HG02571 (cell line): ENCODE measurements around the gene ZWILCH.
"Not testable (repeated sequence)": the region's sequence is repeated elsewhere in the genome, so short reads cannot be mapped to it uniquely, and the experiment has no call there.

Source experiments
- ATAC-seq: cut with Tn5 transposase; IDR thresholded peaks from one replicate; pipeline ENCODE4 v1.9.1; 2021; ENCODE audit warnings: mild to moderate bottlenecking, moderate library complexity; ENCODE audit not compliant: unreplicated experiment

Gene ZWILCH

DNA sequence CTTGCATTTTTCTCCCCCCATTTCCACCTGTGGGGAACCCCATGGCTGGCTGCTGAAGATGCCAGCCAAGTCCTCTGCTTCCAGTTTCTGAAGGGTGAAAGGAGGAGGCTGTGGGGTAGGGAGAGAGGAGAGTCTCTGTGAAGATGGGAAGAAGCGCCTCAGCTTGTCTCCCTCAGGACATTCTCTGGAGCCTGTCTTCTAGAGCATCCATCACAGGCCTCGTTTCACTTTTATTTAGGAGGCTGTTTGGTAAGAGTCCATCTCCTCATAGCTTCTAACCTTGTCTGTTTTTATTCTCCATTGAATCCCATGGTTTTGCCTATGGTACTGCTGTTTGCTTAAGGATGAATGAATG lies 69.4 kb downstream of the ZWILCH start:
- ATAC-seq, result no peak

DNA sequence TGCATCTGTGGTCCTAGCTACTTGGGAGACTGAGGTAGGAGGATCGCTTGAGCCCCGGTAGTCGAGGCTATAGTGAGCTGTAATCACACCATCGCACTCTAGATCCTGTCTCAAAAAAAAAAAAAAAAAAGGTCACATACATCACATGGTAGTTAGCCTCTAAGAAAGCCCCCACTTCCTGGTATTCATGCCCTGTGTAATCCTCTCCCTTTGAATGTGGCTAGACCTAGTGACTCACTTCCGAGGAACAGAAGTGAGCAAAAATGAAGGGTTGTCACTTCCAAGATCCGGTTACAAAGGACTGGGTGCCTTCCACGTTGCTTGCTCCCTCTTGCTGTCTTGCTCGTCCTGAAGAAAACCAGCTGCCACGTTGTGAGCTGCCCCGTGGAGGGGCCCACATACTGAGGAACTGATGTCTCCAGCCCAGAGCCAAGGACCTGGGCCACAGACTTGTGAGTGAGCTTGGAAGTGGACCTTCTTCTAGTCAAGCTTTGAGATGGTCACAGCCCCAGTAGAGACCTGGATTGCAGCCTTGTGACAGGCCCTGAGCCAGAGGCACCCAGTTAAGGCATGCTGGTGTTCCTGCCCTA lies 73.3 kb downstream of the ZWILCH start:
- no peak for ATAC-seq

DNA sequence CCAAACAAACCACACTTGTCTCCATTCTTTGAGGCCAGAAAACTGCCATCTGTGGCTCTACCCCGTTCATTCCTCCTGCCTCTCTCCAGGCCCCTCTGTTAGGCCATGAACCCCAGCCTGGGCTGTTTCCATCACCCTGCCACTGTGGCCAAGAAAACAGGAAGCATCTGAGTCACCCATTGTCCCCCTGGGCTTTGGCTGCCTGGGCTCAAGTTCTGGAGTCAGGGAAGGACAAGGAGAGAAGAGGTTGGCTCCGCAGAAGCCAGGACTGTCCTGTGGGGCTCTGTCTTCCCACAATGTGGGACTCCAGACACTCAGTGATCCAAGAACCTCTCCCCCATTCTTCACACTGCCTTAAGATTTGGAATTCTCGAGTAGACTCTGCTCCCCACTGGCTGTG lies 75.5 kb downstream of the ZWILCH start:
- no peak for ATAC-seq

DNA sequence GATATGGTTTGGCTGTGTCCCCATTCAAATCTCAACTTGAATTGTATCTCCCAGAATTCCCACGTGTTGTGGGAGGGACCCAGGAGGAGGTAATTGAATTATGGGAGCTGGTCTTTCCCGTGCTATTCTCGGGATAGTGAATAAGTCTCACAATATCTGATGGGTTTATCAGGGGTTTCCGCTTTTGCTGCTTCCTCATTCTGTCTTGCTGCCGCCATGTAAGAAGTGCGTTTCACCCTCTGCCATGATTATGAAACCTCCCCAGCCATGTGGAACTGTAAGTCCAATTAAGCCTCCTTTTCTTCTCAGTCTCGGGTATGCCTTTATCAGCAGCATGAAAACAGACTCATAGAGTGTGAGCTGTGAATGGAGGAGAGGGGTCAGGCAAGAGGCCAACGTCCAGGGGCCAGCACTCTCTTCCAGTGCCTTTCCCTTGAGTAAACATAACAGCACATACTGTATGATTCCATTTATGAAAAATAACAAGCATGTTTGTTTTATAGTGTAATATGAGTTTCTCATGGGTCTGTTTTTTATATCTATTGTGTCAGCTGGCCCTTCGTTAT lies 76.9 kb downstream of the ZWILCH start:
- no peak for ATAC-seq

DNA sequence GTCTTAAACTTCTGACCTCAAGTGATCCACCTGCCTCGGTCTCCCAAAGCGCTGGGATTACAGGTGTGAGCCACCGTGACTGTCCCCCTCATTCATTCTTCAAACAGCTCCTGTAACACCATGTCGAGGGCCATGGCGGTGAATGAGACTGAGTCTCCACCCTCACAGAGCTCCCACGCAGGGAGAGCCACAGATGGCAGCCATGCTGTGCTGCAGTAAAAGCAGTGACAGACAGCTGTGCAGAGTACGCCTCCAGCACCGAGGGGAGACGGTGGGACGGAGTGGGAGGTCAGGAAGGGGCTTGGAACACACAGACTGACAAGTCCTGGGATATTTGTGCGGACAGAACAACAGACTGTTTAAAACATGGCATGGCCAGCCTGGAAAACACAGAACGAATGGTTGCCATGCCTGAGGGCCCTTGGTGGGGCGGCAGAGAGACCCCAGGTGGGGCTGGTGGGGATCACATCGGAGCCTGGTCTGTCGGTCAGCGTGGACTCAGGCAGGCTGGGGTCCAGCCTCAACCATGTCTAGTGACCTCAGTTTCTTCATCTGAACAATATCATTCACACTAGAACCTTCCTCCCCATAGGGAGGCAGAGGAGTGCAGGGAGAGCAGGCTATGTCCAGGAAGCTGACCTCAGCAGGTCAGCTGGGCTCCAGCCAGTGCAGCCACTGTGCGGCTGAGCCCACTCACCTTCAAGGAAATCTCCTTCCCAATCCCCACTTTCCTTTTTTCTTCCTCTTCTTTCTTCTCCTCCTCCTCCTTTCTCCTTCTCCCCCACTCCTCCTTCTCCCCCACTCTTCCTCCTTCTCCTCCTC lies 81.2 kb downstream of the ZWILCH start:
- no peak for ATAC-seq

DNA sequence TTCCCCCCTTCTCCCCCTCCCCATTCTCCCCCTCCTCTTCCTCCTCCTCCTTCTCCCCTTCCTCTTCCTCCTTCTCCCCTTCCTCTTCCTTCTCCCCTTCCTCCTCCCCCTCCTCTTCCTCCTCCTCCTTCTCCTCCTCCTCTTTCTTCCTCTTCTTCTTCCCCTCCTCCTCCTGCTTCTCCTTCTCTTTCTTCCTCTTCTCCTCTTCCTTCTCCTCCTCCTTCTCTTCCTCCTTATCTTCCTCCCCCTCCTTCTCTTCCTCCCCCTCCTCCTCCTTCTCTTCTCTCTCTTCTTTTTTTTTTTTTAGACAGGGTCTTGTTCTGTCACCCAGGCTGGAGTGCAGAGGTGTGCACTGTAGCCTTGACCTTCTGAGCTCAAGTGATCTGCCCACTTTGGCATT lies 81.9 kb downstream of the ZWILCH start:
- ATAC-seq, result no peak

DNA sequence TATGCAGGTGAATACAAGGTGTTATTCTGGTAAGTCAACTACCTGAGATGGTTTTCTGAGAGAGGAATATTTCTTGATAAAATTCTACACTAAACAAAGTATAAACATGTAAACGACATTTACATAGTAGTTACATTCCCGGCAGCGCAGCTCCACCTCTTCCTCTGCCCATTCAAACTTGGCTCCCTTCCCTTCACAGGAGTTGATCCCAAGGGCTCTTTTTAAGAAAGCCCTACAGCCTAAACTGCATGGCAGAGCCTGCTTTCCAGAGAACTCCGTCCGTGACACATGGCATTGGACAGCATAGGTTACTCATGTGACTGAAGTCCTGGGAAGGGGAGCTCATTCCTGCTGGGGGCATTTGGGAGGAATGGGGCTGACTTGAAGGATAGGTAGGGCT lies 82.6 kb downstream of the ZWILCH start:
- no peak for ATAC-seq

DNA sequence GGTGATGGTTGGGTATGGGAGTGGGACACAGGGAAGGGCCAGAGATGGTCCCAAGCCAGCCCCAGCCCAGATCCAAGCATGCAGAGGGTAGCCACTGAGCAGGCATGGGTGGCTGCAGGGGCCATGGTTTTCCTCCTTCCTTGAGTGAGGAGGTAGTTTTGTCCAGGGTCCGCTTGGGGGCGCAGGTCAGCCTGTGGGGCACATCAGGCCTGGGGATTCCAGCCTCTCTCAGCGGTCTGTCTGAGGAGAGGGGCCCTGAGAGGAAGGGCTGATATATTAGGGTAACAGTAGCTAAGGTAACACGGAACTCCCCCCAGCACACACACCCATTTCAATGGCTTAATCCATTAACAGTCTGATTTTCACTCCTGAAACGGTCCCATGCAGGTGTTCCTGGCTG lies 83.4 kb downstream of the ZWILCH start:
- ATAC-seq, result no peak

DNA sequence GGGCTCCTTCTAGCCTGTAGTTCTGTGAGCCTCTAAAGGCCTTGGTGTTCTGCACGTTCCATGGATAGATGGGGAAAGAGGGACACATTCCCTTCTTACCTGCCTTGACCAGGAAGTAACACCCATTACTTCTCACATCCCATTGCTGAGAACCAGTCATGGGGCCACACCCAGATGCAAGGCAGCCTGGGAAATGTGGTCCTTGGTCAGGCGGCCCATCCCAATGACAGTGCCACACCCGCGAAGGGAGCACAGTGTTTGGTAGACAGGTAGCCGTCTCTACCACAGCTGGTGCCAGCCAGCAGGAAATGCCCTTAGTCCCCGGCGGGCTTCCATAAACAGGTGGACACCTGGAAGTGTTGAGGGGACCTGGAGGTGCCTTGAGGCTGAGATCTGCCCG lies 83.8 kb downstream of the ZWILCH start:
- no peak for ATAC-seq

DNA sequence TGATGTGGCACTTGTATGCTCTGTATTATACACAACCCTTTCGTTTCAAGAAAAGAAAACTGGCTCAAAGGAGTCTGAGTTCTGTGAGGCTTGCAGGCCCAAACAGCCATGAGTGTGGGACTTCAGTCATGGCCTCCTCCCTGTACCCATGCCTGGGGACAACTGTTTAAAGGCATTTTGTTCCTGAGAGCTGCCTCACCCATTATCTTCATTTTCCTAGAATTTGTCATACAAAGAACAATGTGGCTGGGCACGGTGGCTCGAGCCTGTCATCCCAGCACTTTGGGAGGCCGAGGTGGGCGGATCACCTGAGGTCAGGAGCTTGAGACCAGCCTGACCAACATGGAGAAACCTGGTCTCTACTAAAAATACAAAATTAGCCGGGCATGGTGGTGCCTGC lies 84.3 kb downstream of the ZWILCH start:
- ATAC-seq, result not testable (repeated sequence)

DNA sequence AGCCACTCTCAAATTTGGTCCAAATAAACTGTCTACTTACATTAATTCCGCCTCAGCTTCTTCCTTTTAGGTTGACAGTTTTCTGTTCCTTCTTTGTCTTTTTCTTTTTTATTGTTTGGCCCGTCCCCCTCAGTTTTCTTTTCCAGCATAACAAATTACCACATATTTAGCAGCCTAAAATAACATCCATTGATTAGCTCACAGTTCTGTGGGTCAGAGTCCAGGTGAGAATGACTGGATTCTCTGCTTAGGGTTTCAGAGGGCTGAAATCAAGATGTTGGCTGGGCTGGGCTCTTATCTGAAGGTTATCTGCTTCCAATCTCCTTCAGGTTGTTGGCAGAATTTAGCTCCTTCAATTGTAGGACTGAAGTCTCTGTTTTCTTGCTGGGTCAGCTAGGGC lies 85.3 kb downstream of the ZWILCH start:
- ATAC-seq, result no peak

DNA sequence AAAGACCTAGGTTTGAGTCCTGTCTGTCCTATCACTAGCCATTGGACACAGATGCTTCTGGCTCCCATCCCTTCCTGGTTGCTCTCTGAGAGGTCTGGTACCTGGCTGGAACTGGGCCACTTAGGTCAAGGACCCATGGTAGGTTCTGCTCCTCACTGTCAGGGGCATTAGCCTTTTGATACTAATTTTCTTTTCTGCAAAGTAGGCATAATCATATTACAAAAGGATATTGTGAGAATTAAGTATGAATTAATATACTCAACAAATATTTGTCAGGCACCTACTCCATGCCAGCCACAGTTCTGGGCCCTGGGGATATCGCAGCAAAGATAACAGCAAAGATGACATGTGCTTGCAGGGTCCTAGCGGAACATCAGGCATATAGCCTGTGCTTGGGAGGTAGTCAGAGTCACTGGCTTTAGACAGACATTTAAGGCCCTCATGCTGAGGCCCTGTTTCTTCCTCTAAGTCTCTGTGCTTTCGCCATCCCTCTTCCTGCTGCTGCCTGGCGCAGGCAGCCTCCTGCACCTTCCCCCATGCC lies 86.3 kb downstream of the ZWILCH start:
- ATAC-seq, result no peak

DNA sequence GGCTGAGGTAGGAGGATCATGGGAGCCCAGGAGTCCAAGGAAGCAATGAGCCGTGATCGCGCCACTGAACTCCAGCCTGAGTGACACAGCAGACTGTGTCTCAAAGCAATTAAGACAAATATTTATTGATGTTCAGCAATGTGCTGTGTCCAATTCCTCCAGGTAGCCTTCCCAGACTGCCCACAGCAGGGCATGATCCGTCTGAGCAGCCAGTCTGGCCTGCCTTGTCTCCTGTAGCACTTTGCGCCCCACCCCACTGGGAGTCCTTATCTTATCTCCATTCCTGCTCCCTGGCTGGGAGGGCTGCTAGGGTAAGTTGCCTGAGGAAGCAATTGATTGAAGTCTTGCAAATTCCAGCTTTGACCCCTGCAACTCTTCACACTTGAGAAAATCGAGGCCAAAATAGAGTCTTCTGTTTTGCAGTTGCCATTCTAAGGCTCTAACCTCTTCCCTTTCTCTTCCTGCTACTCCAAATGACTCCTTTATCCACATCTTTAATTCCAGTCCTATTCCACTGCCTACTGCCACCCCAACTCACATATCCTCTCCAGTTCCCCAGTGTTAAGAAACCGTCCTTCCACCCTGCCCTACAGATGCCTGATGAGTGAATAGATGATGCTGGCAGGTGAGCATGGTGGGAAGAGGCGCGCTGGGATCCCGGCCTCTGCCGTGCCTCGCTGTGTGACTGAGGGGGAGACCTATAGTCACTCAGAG lies 87.5 kb downstream of the ZWILCH start:
- ATAC-seq, result no peak

DNA sequence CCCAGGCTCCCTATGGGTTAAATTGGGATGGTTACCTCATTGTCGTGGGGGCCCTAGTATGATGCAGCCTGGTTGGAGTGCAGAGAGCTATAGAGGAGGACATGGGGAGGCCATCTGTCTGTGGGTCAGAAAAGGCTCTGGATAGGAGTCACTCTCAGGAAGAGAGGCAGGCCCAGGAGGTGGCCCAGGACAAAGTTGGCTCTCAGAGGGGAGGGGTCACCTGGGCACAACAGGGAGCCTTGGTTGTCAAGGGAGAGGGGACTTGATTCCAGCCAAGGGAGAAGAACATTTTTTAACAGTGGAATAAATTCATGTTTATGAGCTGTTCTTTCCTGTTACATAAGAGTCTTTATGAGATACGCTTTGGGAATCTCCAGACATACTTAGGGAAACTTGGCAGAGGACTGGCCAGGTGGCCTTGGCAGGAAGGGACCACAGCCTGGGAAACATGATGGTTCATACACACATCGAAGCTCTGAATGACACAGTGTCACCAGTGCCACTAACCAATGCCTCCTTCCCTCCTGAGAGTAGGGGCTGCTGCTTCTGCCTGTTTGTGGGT lies 88.2 kb downstream of the ZWILCH start:
- ATAC-seq, result no peak

DNA sequence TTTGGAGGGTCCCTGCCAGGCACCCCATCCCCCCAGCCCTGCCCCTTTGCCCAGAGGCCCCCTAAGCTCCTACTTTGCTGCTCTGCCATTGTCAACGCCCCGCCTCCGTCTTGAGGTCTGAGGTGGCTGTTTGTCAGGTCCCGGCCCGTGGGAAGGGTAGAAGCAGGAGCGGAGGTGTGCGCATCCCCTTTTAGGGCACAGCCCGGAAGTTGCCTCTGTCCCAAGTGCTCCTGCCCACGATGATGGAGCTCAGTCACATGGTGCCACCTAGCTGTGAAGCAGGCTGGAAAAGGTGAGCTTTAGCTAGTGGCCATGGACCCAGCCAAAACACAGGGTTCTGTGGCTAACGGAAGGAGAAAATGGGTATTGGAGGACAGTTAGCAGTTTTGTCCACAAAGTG lies 89.2 kb downstream of the ZWILCH start:
- ATAC-seq, result no peak

DNA sequence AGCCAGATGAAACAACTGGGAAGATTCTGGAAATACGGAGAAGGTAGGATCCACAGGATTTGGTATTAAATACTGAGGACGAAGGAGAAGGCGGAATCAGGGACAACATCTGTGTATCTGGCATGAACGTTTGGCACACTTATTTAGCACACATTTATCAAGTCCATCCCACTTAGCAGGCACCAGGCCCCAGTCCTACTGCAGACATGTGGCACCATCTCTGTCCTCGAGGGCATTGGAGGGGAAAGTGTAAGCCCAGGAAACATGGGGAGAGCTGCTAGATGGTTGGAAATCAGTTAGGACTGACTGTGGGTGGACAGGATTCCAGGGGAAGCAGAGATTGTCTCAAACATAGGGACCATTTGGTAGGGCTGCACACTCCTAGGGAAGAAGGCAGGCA lies 89.7 kb downstream of the ZWILCH start:
- no peak for ATAC-seq

DNA sequence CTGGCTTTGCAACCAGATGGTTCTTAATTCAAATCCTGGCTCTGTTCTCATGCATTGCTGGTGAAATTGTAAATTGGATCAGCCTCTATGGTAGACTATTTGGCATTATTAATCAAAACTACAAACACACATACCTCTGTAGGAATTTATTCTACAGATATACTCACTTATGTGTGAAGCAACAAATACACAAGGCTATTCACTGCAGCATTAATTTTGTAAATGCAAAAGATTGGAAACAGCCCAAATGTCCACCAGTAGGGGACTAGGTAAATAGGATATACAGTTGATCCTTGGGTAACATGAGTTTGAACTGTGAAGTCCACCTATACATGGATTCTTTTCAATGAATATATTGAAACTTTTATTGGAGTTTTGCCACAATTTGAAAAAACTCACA lies 90.2 kb downstream of the ZWILCH start:
- no peak for ATAC-seq

DNA sequence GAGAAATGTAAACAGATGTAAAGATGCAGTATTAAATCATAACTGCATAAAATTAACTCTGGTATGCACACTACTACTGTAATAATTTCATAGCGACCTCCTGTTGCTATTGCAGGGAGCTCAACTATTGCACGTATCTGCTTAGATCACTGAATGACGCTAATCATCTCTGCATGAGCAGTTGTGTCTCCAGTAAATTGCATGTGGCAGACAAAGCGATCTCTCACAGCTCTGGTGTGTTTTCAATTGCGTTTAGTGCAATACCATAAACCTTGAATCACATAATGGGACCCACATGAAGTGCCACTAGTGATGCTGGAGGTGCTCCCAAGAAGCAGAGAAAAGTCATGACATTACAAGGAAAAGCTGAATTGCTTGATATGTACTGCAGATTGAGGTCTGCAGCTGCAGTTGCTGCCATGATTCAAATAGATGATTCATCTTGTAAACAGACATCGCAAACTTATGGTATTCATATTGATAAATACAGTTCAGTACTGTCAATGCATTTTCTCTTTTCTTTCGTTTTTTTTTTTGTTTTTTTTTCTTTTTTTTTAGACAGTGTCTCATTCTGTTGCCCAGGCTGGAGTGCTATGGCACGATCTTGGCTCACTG lies 90.9 kb downstream of the ZWILCH start:
- no peak for ATAC-seq

DNA sequence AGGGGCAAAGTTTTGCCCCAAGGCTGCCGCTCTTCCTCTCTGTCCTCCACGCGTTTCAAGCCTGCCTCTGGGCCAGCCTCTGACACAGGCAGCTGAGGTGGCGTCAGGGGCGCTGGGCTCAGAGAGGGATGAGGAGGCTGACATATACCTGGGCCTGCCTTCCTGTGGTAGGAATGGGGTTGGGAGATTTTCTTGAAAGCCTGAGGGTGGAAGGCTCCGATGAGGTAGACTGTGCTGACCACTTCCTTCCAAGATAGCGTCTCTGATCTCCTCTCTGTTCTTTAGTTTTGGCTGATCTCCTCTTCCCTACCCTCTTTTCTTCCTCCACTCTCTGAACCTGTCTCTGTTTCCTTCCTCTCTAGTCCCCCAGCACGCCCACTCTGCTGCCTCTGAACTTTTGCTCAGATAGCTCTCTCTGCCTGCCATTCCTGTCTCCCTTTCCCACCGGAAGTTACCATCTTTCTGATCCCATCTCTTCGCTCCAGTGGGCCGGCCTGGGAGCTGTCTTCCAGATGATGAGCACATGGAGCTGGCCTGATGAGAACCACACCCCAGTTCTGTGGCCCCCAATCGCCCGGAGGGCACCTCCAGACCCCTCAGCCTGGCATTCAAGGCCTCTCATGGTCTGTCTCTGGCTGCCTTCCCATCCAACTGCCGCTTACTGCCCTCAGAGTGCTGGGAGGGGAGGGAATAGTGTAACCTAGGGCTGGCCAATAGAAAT lies 93.1 kb downstream of the ZWILCH start:
- ATAC-seq, result no peak
